Peyer's patch (tissue), 4 donors: Measurements from ENCODE around the gene C2. TPM values are rescaled to one million over a fixed set of nuclear protein-coding genes. Genes with fewer than 3 reads are reported as not detected.

ENCODE experiments used
- DNase-seq, 3 donors: peaks; one replicate each; pipeline ENCODE4 v3.0.0-alpha.2; 2017 to 2019
- H3K27ac ChIP-seq, 4 donors: fragments of 200-600 bp; sonication (generic); one replicate each; pipeline ENCODE4 v1.5.1; 2016 to 2019
- H3K27me3 ChIP-seq, 2 donors: fragments of 200-600 bp; sonication (generic); one replicate each; pipeline ENCODE4 v1.5.1; 2019
- H3K36me3 ChIP-seq, 3 donors: fragments of 200-600 bp; sonication (generic); one replicate each; pipeline ENCODE4 v1.5.1; 2016 to 2019
- H3K4me1 ChIP-seq, 4 donors: fragments of 200-600 bp; sonication (generic); one replicate each; pipeline ENCODE4 v1.5.1; 2016 to 2019
- H3K4me3 ChIP-seq, 4 donors: fragments of 200-600 bp; sonication (generic); 1 replicate in 3 of 4; 2 replicates in 1 of 4; pipeline ENCODE4 v1.5.1; 2016 to 2019; ENCODE audit warnings: mild to moderate bottlenecking in 1 of 4
- H3K9me3 ChIP-seq, 4 donors: fragments of 200-600 bp; sonication (generic); one replicate each; pipeline ENCODE4 v1.5.1; 2016 to 2019; ENCODE audit warnings: mild to moderate bottlenecking in 1 of 4
- POLR2A ChIP-seq, 2 donors: fragments of 450-650 bp; IDR thresholded peaks; one replicate each; pipeline ENCODE4 v1.5.1; 2017; ENCODE audit warnings: antibody characterized with exemption in 2 of 2, mild to moderate bottlenecking in 2 of 2, moderate library complexity in 2 of 2
- total RNA-seq, 4 donors: library from RNA; depleted of rRNA; stranded (reverse); fragments of >200 nt; gene quantifications; one replicate each; pipeline ENCODE4 v1.1.0, GENCODE V29; 2016
- TF ChIP-seq, protein P1 (sequence below), 6 experiments: fragments of 450-650 bp in 4 of 6; fragments of 200-600 bp in 2 of 6; sonication (generic) in 1 of 6; IDR thresholded peaks; one replicate each; pipeline ENCODE4 v1.5.1; 2017 to 2019; ENCODE audit warnings: antibody characterized with exemption in 6 of 6, mild to moderate bottlenecking in 3 of 6, moderate library complexity in 1 of 6

C2 gene
- total RNA-seq, 4 donors from 2014 or later: 15.3 to 63.2 (median 38.4) TPM

DNA sequence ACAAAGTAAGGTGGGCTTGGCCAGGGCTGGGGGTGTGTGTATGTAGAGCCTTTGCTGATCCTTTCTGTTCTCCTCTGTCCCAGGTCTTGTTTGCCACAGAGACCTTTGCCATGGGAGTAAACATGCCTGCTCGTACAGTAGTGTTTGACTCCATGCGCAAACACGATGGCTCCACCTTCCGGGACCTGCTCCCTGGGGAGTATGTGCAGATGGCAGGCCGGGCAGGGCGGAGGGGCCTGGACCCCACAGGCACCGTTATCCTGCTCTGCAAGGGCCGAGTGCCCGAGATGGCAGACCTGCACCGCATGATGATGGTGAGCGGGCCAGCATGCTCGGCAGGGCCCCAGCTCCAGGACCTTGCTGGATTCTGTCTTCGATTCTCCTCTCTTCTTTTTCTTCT lies 38.2 kb downstream of the C2 start:
- H3K4me1 ChIP-seq: peaks cover 0 to 6% (median 3%) of the 10 kb centered on the region in 4 donors
- DNase-seq: peak in 1 of 3 donors; percentile 44
- H3K27me3 ChIP-seq: no peaks in the 10 kb centered on the region
- H3K9me3 ChIP-seq: no peaks in the 10 kb centered on the region
- no peak overlapping the region for H3K27ac ChIP-seq
- H3K36me3 ChIP-seq: peaks cover 0 to 93% (median 0%) of the 10 kb centered on the region in 3 donors
- no peak overlapping the region for H3K4me3 ChIP-seq
- TF ChIP-seq POLR2A (IDR thresholded peaks at IDR 0.05): no peak
- TF ChIP-seq, protein P1, sequence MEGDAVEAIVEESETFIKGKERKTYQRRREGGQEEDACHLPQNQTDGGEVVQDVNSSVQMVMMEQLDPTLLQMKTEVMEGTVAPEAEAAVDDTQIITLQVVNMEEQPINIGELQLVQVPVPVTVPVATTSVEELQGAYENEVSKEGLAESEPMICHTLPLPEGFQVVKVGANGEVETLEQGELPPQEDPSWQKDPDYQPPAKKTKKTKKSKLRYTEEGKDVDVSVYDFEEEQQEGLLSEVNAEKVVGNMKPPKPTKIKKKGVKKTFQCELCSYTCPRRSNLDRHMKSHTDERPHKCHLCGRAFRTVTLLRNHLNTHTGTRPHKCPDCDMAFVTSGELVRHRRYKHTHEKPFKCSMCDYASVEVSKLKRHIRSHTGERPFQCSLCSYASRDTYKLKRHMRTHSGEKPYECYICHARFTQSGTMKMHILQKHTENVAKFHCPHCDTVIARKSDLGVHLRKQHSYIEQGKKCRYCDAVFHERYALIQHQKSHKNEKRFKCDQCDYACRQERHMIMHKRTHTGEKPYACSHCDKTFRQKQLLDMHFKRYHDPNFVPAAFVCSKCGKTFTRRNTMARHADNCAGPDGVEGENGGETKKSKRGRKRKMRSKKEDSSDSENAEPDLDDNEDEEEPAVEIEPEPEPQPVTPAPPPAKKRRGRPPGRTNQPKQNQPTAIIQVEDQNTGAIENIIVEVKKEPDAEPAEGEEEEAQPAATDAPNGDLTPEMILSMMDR (IDR thresholded peaks at IDR 0.05): no peak

GRCh38 chr6:31966506-31966905 lies 39.0 kb downstream of the C2 start:
- no peak overlapping the region for H3K4me3 ChIP-seq
- H3K4me1 ChIP-seq: peaks cover 0 to 14% (median 9%) of the 10 kb centered on the region in 4 donors
- H3K36me3 ChIP-seq: peaks cover 0 to 85% (median 0%) of the 10 kb centered on the region in 3 donors
- TF ChIP-seq, protein P1 (IDR thresholded peaks at IDR 0.05): no peak
- no peak for TF ChIP-seq POLR2A (IDR thresholded peaks at IDR 0.05)
- peak in 1 of 3 donors; percentile 19 for DNase-seq
- no peaks in the 10 kb centered on the region for H3K27me3 ChIP-seq
- no peak overlapping the region for H3K27ac ChIP-seq
- no peaks in the 10 kb centered on the region for H3K9me3 ChIP-seq

GRCh38 chr6:31966997-31967925 lies 39.7 kb downstream of the C2 start:
- Histone ChIP-seq H3K27me3 (no peaks in the 10 kb centered on the region), H3K9me3 (no peaks in the 10 kb centered on the region), H3K36me3 (peaks cover 0 to 78% (median 0%) of the 10 kb centered on the region in 3 donors), H3K4me1 (peaks cover 0 to 15% (median 10%) of the 10 kb centered on the region in 4 donors), H3K27ac (no peak overlapping the region), H3K4me3 (no peak overlapping the region)
- peak in 1 of 3 donors; percentile 10 for DNase-seq
- TF ChIP-seq POLR2A (IDR thresholded peaks at IDR 0.05): no peak
- TF ChIP-seq, protein P1 (IDR thresholded peaks at IDR 0.05): no peak

DNA sequence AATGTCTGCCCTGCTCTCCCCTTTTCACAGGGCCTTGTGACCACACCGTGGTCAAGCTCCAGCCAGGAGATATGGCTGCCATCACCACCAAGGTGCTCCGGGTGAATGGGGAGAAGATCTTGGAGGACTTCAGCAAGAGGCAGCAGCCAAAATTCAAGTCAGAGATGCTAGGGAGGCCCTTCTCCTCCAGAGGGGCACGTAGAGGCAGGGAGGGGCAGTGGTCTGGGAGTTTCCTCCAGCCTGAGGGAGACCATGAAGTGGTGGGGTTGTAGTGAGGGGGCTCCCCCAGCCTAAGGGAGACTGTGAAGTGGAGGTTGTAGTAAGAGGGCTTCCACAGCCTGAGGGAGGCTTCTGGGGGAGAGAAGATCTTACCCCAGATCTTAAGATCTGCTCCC lies 40.4 kb downstream of the C2 start:
- Histone ChIP-seq H3K9me3 (no peaks in the 10 kb centered on the region), H3K36me3 (peaks cover 0 to 71% (median 0%) of the 10 kb centered on the region in 3 donors), H3K27me3 (no peaks in the 10 kb centered on the region), H3K27ac (no peak overlapping the region), H3K4me3 (no peak overlapping the region), H3K4me1 (peaks cover 0 to 17% (median 12%) of the 10 kb centered on the region in 4 donors)
- DNase-seq: no peak
- TF ChIP-seq, protein P1 (IDR thresholded peaks at IDR 0.05): no peak
- no peak for TF ChIP-seq POLR2A (IDR thresholded peaks at IDR 0.05)

DNA sequence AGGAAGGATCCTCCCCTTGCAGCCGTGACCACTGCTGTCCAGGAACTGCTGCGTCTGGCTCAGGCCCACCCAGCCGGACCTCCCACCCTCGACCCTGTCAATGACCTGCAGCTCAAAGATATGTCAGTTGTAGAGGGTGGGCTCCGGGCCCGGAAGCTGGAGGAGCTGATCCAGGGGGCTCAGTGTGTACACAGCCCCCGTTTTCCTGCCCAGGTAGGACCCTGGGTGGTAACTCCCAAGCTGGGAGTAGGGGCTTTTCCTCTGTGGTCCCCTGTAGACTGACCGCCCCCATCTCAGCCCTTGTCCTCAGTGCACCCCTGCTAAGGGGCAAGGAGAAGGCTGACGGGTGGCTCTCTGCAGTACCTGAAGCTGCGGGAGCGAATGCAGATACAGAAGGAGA lies 40.8 kb downstream of the C2 start:
- no peak overlapping the region for H3K4me3 ChIP-seq
- H3K27ac ChIP-seq: no peak overlapping the region
- peaks cover 0 to 67% (median 0%) of the 10 kb centered on the region in 3 donors for H3K36me3 ChIP-seq
- H3K9me3 ChIP-seq: no peaks in the 10 kb centered on the region
- H3K27me3 ChIP-seq: no peaks in the 10 kb centered on the region
- peak in 1 of 3 donors; percentile 42 for DNase-seq
- no peak for TF ChIP-seq POLR2A (IDR thresholded peaks at IDR 0.05)
- TF ChIP-seq, protein P1 (IDR thresholded peaks at IDR 0.05): no peak
- H3K4me1 ChIP-seq: peaks cover 0 to 21% (median 12%) of the 10 kb centered on the region in 4 donors
